GM18951 (cell line): ENCODE results near the gene CSF3R.
"Not testable (repeated sequence)": the region's sequence is repeated elsewhere in the genome, so short reads cannot be mapped to it uniquely, and the experiment has no call there.

ENCODE experiments used
- POLR2A ChIP-seq: IDR thresholded peaks from 4 replicates; pipeline ENCODE4 v1.6.1; 2011; ENCODE audit warnings: mild to moderate bottlenecking; ENCODE audit not compliant: insufficient read length, insufficient read depth; ENCODE audit errors: extremely low read depth
- in situ Hi-C: fragments of 300-500 bp; cut with MboI; formaldehyde crosslinking; loops from one replicate; pipeline ENCODE4 v1.12.0; 2022; ENCODE audit warnings: low sequenced_read_pairs, mixed read lengths, inconsistent platforms; ENCODE audit not compliant: unreplicated experiment

Gene CSF3R

DNA sequence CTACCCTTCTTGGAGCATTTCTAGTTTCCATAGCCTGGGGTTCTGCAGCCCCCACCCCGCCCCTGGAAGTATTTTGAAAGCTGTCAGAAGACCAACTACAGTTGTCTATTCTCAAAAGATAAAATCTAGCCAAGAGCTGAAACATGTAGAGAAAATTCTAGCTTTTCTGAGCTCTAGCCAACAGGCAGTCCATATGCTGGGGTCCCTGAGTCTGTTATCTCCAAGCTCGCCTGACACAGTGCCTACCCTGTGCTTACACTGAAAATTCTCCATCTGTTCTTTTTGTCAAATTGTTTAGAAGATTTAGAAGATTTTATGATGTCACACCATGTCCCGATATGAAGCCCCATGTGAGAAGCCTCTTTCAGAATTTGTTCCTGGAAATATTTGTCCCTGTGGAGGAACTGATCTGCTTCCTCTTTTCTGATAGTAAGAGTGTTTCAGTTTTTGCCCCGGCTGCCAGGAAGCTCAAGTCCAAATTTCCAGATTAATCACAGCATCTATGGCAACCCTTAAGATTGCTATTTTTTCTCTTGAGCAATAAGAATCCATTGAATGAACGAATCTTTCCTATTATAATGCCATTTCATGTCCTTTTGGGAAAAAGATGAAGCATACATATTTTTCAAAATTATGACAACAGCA lies 23.7 kb upstream of the CSF3R start:
- TF ChIP-seq POLR2A: no peak

DNA sequence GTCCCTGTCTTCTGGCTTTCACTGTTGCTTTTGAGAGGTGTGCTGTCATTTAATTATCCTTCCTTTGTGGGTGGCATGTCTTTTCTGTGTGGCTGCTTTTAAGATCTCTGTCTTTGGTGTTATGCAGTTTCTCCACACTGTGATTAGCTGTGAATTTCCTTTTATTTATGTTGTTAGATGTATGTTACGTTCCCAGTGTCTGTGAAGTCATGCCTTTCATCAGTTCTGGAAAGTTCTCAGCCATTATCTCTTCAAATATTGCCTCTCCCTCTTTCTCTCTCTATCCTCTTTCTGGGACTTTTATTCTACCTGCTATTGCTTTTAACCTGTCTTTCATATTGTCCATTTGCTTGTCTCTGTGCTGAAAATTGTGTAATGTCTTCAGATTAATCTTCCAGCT lies 21.0 kb upstream of the CSF3R start:
- in situ Hi-C loops: no loop called here
- no peak for TF ChIP-seq POLR2A

More for the DNA sequence above, 23.7 kb upstream of the CSF3R start:
- in situ Hi-C loops: no loop called here

DNA sequence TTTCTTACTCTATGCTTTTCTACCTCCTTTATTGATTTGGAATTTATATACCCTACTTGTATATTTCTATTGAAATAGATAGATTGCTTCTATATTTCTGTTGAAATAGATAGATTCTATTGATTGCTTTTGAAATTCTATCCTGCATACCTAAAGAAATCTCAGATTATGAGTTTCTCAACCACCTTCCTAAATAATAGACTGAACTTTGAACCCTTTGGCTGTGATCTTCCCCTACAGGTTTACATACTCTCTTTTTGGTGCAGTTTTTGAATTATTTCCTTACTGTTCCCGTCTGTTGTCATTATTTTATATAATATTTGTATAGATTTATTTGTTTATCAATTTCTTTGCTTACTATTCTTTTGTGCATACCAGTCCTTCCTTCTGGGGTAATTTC lies 20.4 kb upstream of the CSF3R start:
- in situ Hi-C loops: no loop called here
- no peak for TF ChIP-seq POLR2A

DNA sequence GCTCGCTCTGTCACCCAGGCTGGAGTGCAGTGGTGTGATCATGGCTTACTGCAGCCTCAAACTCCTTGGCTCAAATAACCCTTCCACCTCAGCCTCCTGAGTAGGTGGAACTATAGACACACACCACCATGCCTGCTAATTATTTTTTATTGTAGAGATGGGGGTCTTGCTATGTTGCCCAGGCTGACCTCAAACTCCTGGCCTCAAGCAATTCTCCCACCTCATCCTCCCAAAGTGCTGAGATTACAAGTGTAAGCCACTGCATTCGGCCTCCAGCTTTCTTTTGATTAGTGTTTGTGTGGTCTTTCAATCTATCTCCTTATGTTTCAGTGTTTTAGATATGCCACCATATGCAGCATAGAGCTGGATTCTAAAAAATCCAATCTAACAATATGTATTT lies 19.9 kb upstream of the CSF3R start:
- no peak for TF ChIP-seq POLR2A
- in situ Hi-C loops: no loop called here

DNA sequence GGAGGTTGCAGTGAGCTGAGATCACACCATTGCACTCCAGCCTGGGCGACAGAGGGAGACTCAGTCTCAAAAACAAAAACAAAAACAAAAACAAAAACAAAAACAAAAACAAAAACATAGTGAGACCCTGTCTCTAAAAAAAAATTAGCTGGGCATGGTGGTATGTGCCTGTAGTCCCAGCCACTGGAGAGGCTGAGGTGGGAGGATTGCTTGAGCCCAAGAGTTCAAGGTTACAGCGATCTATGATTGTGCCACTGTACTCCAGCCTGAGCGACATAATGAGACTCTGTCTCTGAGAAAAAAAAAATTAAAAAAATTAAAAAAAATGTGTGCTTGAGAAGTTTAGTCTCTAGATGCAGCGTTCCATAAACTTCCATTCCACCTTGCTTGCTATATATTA lies 19.2 kb upstream of the CSF3R start:
- in situ Hi-C loops: not testable (repeated sequence)

DNA sequence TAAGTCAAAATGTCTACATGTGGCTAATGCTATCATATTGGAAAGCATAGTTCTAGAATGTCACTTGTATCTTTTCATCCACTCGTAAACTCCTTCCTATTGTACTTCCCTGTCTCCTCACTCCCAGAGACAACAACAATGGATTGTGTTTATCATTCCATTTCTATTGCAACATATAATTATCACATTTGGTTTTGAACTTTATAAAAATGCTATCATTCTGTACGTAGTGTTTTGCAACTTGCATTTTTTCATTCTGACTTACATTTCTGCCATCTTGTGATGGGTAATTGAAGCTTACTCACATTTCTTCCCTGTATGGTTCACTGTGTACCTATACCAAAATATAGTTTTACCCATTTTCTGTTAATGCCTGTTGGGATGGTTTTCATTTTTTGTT lies 14.5 kb upstream of the CSF3R start:
- in situ Hi-C loops: no loop called here
- TF ChIP-seq POLR2A: no peak

DNA sequence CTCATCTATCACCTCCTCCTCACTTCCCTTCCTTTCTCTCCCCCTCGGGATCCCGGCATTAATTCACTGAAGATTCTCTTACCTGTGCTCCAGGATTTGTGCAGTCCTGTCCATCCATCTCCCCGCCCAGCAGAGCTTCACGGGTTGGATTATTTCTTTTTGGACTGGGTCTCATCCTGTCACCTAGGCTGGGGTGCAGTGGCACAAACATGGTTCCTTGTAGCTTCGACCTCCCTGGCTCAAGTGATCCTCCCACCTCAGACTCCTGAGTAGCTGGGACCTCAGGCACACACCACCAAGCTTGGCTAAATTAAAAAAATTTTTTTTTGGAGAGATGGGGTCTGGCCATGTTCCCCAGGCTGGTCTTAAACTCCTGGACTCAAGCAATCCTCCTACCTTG lies 12.3 kb upstream of the CSF3R start:
- no peak for TF ChIP-seq POLR2A
- in situ Hi-C loops: no loop called here

DNA sequence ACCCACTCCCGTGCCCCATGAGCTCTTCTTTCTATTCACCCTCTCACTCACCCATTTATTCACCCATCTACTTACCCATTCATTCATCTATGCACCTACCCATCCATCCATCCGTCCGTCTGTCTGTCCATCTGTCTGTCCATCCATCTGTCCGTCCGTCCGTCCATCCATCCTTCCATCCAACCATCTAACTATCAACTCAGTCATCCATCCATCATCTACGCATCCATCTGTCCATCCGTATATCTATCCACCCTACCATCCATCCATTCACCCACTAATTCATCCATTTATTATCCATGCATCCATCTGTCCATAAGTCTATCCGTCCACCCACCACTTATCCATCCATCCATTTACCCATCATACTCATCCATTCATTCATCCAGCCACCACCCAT lies 10.8 kb upstream of the CSF3R start:
- TF ChIP-seq POLR2A: no peak
- in situ Hi-C loops: no loop called here

DNA sequence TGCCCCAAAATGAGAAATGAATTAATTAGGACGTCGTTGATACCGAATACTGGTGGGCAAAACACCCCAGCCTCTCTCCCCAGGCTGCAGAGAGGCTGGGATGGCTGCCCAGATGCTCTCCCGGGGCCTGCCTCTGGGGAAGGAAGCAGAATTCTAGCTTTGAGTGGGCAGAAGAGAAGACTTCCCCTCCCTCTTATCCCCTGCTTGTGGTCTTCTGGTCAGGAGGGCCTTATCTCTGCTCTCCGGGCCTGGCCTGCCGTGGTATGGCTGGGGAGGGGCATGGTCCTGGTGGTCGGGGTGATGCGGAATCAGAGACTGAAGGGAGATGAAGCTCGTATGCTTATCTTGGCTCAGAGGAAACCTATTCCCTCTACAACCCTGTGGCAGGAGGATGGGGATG lies 9.8 kb upstream of the CSF3R start:
- in situ Hi-C loops: no loop called here
- no peak for TF ChIP-seq POLR2A

DNA sequence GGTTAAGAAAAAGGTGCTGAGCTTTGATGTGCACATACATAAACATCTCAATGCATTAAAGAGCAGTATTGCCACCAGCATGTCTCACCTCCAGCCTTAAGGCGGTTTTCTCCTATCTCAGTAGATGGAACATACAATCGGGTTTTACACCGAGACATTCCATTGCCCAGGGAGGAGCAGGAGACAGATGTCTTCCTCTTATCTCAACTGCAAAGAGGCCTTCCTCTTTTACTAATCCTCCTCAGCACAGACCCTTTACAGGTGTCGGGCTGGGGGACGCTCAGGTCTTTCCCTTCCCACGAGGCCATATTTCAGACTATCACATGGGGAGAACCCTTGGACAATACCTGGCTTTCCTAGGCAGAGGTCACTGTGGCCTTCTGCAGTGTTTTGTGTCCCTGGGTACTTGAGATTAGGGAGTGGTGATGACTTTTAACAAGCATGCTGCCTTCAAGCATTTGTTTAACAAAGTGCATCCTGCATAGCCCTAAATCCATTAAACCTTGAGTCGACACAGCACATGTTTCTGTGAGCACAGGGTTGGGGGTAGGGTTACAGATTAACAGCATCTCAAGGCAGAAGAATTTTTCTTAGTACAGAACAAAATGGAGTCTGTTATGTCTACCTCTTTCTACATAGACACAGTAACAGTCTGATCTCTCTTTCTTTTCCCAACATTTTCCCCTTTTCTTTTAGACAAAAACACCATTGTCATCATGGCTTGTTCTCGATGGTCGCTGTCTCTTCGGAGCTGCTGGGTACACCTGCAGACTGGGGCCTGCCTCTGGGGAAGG lies 6.7 kb upstream of the CSF3R start:
- in situ Hi-C loops: not testable (repeated sequence)

DNA sequence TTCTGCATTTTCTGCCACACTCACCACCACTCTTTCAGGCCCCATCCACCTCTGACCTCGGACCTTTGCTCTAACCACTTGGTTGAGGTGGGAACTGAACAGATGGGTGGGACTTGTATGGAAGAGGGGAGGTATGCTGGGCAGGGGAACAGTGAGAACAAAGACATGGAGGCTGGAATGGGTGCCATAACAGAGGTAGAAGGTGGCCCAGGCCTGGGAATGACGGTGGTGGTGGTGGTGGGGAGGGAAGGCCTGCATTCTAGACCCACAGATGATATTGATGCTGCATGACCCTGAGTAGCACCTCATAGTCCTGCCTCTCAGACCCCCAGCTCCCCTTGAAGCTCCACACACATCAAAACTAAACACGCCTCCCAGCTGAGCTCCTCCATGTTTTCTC lies 5.2 kb upstream of the CSF3R start:
- no peak for TF ChIP-seq POLR2A
- in situ Hi-C loops: no loop called here

DNA sequence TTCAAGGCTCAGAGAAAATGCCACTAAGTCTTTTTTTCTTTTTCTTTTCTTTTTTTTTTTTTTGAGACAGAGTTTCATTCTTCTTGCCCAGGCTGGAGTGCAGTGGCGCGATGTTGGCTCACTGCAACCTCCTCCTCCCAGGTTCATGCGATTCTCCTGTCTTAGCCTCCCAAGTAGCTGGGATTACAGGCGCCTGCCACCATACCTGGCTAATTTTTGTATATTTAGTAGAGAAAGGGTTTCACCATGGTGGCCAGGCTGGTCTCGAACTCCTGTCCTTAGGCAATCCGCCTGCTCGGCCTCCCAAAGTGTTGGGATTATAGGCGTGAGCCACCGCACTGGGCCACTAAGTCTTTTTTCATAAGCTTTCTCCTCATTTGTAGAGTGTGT lies 4.6 kb upstream of the CSF3R start:
- in situ Hi-C loops: not testable (repeated sequence)

DNA sequence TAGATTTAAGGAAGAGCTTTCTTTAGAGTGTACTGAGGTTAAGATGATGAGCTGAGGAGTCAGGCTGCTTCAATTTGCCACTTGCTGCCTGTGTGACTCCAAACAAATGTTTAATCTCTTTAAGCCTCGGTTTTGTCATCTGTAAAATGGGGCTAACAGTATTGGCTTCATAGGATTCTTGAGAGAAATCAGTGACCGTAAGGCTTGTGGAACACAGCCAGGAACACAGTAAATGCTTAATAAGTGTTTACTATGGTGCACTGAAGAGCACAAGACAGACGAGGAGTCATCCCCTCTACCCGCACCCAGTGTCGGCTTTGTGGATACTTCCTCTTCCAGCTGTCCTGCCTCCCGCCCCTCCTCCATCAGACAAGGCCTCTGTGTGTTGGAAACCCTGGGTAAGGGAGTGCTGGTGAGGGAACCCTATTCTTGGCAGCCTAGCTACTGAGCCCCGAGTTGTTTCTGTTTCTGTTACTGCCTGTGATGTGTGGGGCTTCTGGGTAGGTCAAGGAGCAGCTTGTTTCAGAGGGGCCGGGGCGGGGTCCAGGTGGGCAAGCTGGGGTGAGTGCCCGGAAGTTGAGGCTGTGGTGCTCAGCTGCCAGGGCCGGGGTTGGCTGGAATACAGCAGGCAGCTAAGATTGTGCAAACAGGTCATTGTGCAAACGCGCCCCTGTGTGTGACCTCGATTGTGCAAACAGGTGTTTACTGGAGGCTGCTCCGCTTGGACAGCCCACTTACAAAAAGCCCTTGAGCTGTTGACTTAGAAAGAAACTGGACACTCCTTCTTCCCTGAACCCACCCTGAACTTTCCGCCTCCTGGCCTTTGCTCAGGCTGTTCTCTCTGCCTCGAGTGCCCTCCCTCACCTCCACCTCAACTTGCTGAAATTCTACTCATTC lies 4.0 kb upstream of the CSF3R start:
- in situ Hi-C loops: no loop called here
- TF ChIP-seq POLR2A: no peak

DNA sequence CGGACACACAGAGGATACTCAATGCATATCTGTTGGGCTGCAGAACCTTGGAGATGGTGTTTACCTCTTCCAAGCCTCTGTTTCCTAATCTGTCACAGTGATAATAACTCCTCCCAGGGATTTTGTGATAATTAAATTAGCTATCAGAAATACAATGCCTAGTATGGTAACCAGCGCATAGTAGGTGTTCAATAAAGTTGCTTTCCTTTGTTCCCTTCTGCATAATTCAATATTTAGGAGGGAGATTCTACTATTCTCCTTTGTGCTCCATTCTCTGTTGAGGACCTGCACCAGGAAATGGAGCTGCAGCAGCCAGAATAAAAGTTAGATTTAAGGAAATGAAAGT lies 3.4 kb upstream of the CSF3R start:
- no peak for TF ChIP-seq POLR2A
- in situ Hi-C loops: no loop called here
